Measurements from ENCODE around the gene ZNF185. TPM values are rescaled to one million over a fixed set of nuclear protein-coding genes. Genes with fewer than 3 reads are reported as not detected.

The ZNF185 gene
- total RNA-seq, 1 donor from 2014 or later, result 1.4 TPM

DNA sequence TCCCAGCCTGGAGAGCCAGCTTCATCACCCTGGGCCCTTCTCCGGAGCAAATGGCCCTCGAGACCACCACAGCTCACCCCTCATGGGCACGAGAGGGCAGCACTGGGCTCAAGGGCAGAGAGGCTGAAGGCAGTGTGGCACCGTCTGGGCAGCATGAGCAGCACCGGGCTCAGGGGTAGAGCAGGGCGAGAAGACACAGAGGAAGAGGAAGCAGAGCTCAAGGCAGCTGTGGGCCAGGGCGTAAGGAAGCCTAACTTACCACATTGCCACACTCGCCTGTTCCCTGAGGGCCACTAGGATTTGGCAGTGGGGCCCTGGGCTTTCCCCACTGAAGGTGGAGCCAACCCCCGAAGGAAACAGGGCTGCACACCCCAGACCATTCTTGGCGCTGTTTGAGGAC is 15.5 kb downstream of the ZNF185 start:
- intact Hi-C loops (cut with DNase I), result no loop called here
- DNase-seq (ENCODE audit: low spot score), result no peak

DNA sequence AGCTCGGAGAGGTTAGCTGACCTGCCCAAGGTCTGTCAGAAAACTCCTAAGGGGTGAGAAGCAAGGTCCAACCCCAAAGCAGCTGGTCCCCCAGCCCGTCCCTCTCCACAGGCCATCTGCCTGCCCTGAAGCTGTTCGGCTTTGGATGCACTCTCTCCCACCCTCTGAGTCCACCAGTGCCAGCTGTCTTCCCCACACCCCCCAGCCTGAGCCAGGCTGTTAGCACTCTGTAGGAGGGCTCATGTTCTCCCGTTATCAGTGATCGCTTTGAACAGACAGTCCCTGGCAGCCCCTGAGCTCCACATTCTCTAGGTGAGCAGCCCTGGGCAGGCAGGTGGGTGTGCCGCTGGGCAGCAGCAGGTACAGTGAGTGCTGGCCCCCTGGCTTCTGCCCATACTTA is 16.0 kb downstream of the ZNF185 start:
- no peak for DNase-seq (ENCODE audit: low spot score)
- intact Hi-C loops (cut with DNase I), result no loop called here

DNA sequence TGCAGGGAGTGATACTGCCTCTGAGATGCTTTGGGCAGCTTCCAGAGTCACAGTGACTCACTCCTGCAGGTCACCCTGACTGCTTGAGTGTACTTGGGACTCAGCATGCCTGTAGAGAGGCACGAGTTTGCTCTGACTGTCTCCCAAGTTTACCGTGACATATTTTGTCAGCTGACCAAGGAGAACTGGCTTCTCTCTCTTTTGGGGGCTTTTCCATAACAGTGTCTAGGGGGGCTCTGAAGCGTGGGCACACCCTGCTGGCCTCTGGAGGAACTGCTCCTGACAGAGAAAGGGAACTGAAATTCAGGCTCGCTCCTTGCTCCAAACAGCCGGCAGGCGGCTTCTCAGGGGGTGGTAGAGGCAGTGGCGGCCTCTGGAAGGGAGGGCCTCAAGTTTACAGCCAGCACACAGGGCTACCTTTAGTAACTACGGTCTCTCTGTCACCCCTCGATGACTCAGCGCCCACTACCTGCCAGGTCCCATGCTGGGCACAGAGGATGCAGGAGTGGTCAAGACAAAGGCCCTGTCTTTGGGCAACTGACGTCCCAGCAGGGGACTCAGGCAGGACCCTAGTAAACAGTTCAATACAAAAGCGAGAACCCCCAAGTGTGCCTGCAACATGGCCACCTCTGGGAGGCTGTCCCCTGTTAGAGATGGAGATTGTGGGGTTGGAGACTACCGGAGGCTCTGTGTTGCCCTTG is 17.8 kb downstream of the ZNF185 start:
- intact Hi-C loops (cut with DNase I), result no loop called here
- no peak for DNase-seq (ENCODE audit: low spot score)

DNA sequence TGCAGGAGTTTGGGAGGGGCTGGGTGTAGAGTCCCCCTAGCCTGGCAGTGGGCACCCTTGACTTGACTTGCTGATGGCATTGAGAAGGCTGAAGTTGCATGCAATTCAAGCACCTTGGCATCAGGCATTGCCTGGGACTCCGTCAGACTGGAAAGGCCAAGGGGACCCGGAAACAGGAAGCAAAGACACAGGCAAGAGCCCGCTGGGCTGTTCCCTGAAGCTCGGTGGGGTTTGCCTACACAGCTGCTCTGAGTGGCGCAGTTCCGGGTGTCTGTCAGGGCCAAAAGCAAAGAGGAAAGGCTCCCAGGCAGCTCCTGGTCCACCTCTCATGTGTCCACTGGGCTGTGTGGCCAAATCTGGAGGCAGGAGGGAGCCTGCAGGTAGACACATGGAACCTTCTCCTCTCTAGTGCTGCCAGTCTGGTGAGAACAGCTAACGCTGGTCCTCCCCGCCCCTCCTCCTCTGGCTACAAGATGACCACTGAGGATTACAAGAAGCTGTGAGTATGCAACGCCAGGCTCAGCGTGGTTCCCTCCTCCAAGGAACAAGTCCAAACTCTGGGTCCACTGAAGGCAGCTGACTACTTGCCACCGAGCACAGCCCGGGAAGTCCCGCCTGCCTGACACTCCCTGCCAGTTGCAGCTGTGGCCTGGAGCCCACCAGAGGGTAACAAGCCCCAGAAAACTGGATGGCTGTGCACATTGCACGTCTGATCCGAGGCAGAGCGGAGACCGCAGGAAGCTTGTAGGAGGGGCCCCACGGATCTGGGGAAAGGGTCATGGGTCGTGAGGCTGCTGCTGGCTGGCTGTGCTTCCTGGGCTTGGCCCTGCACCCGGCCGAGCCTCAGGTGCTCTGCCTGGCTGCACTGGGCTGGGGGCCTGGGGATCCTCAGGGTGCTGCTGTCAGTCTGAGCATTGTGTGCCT is 20.1 kb downstream of the ZNF185 start:
- no peak for DNase-seq (ENCODE audit: low spot score)
- intact Hi-C loops (cut with DNase I), result no loop called here

DNA sequence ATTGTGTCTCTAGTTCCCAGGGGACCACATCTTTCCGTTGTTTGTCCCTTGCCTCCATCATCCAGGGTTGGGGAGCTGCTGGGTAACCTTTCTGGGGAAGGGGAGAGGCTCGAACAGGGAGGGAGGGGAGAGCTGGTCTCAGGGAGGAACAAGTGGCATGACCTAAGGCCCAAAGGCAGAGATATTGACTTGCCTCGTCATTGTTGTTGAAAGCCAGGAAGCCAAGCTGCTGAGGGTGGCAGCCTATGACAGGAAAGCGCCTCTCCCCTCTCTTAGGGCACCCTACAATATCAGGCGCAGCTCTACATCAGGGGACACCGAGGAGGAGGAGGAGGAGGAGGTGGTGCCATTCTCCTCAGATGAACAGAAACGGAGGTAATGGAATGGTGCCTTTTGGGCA is 20.8 kb downstream of the ZNF185 start:
- intact Hi-C loops (cut with DNase I), result no loop called here
- no peak for DNase-seq (ENCODE audit: low spot score)

DNA sequence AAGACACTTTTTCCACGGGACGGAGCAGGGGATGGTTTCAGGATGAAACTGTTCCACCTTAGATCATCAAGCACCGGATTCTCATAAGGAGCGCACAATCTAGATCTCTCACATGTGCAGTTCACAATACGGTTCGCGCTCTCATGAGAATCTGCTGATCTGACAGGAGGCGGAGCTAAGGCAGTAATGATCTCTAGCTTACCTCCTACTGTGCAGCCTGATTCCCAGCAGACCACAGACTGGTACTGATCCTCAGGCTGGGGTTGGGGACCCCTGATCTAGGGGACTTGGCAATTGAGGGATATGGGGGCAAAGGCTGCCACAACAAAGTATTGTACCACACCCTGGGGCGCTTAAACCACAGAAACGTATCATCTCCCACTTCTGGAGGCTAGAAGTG is 25.7 kb downstream of the ZNF185 start:
- intact Hi-C loops (cut with DNase I), result no loop called here
- DNase-seq (ENCODE audit: low spot score), result no peak

DNA sequence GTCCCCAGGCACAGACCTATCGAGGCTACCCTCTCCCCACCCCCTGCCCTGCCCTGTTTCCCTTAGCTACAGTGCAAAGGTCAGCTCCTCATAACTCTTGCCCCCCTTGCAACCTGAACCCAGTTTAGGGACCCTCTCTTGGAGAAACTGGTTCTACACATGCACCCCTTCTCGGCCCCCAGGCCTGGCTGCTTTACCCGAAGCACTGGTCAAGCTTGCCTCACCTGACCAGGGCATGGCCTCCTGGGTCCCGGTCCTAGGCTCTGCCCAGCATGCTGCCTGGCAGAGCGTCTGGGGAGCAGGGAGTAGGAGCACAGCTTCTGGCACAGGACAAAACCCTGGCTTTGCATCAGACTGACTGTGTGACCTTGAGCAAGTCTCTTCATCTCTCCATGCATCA is 28.0 kb downstream of the ZNF185 start:
- intact Hi-C loops (cut with DNase I), result no loop called here
- no peak for DNase-seq (ENCODE audit: low spot score)

DNA sequence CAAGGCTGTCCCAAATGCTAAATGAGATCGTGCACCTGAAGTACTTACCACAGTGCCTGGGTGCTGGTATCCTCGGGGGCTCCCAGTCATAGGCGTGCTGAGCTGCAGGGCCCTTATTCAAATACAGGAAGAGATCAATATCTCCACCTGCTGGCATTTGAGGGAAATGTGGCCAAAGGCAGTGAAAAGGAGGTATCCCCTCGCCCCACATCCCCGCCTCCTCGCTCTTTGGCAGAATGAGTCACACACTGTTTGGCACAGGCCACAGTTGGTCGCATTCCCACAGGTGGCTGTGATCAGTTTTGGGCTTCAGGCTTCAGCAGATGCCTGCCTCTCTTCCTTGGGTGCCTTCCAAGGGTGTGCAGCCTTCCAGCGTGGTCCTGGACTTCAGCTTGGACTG is 28.4 kb downstream of the ZNF185 start:
- intact Hi-C loops (cut with DNase I), result no loop called here
- DNase-seq (ENCODE audit: low spot score), result no peak

DNA sequence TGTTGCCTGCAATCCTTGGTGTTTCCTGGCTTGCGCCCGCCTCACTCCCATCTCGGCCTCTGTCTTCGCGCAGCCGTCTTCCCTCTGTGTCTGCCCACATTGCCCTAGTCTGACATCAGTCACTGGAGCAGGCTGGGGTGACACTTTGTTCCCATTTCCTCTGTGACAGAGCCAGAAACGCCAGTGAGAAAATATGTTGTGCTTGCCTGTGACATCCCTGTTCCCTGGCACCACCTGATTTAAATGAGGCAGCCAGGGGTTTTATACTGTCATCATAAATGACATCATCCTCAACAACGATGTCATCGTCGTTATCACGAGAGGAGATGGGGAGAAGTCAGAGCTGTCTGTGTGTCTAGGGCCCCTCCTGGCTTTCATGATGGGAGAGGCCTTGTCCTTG is 29.1 kb downstream of the ZNF185 start:
- intact Hi-C loops (cut with DNase I), result no loop called here
- no peak for DNase-seq (ENCODE audit: low spot score)

DNA sequence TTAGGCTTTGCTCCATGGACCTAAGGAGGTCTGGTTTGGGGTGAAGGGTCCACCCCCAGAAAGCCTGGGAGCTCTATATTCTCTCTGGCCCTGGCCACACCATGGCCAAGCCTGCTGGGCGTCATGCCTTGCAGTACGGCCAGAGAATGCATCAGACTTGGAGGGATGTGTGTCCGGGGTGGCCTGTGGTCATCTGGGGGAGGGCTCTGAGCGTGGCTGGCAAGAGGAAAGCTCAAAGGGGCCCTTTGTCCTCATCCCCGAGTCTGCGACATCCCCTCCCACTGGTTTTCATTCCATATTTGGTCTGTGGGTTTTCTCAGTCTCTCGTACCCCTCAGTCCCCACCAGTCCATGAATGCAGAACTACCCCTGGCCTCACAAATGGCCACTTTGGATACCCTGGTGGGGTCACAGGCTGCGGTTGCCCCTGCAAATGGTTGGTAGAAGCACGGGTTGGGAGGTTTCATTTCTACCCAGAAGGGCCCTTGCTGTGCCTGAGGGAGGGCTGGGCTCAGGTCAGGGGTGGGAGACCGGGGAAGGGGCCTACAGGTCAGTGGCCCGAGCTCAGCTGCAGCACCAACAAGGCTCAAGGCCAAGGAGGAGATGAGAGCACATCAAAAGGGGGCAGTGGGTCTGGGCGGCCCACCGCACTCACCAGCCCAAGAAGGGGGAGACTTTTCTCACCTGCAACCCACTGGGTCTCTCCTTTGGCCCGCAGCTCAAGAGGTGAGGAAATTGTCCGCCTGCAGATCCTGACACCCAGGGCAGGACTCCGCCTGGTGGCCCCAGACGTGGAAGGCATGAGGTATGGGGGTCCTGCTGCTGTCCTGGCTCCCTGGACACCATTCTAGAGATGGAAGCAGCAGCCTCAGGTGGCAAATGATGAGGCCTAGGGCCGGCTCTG is 30.2 kb downstream of the ZNF185 start:
- intact Hi-C loops (cut with DNase I), result no loop called here
- no peak for DNase-seq (ENCODE audit: low spot score)

DNA sequence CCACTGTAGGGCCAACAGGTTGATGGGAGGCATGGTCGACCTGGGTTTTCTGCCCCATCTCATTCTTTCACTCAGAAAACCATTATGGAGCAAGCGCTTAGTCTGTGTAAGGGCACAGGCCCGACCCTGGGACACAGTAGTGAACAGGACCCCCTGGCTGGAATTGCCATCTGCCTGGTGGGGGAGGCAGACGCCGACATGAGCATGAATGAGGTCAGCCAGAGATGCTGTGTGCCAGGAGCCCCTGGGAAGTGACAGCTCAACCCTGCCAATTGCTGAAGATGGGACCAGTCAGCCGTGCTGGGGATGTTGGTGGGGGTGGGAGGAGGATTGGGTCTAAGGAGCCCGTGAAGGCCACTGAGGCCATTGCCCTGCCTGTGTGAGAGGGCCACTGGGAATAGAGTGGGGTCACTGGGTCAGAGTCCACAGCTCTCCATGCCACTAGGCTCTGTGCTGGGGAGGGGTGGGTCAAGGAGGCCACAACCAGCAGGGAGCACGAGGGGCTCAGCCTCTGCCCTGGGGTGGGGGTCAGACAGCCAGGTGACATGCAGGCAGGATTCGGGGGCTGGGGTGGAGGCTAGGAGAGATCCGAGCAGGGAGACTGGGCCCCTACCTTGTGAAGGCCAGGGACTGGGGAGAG is 31.0 kb downstream of the ZNF185 start:
- no peak for DNase-seq (ENCODE audit: low spot score)

DNA sequence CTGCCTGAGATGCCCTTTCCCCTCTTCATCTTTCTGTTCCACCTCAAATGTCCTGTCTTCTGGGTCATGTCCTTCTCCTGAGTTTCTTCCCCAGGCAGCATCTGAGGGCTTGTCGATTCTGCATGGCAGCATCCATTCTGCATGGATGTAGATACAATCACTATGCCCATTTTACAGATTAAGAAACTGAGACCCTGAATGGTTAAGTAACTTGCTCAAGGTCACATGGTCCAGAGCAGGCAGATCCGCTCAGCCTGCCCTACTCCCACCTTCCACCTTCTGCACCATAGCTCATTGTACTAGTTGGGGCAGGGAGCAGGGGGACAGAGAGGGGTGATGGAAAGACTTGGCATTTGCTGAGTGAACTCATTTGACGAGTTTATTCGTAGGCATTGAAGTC is 32.0 kb downstream of the ZNF185 start:
- DNase-seq (ENCODE audit: low spot score), result no peak
- intact Hi-C loops (cut with DNase I), result no loop called here

More for the DNA sequence above, 31.0 kb downstream of the ZNF185 start:
- intact Hi-C loops (cut with DNase I), result no loop called here

DNA sequence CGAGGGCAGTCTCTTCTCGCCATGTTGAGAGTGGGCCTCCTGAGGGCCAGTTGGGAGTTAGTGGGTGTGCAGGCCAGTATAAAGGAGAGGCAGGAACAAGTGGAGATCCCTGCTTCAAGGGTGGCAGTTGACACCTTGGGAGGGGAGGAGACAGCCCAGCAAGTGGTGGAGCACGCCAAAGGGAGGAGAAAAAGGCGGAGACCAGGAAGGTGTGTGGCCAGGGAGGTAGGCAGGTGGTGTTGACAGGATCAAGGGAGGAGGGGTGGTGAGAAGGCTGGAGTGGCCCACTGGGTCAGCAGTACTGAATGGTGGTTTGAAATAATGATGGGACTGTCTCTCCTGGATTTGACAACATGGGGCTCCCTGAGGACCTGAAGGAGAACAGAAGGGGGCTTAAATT is 32.6 kb downstream of the ZNF185 start:
- no peak for DNase-seq (ENCODE audit: low spot score)
- intact Hi-C loops (cut with DNase I), result no loop called here

DNA sequence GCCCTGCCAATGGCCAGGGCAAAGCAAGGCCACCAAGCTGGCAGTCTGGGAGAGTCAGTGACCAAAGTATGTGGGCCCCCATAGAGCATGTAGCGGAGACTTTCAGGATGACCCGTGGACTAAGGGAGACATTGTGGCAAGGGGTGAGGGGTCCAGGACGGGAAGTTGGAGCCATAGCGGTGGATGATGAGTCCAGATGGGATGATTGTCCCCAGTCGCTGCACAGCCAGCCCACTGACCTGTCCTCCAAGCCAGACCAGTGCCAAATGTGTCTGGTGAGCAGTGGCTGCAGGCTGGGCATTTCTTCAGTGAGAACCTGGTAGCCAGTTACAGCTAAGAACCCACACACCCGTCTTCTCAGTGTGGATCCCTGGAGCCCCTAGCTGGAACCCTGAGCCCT is 34.3 kb downstream of the ZNF185 start:
- intact Hi-C loops (cut with DNase I), result no loop called here
- DNase-seq (ENCODE audit: low spot score), result peak; percentile 66

DNA sequence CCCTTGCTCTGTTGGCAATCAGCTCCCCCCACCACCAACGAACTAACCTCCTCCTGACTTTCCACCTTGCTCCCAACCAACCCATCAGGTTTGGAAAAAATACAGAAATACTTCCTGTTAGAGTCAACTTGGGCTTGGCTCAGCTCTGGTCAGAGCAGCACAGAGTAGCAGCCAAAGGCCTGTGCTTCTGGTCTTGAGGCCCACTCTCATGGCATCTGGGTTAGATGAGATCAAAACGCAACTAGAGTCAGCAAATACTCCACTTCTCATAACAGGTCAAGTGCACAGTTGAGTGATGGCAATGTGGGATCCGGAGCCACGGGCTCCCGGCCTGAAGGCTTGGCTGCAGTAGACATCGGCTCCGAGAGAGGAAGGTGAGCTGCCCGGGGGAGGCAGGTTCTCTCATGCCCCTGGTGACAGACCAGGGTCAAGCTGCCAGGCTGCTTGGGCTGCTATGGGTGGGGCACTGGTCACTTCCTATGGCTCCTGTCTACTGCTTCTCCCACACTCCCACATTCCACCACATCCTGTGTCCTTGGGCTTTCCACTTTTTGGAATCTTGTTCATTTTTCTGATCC is 34.8 kb downstream of the ZNF185 start:
- intact Hi-C loops (cut with DNase I), result no loop called here
- DNase-seq (ENCODE audit: low spot score), result peak; percentile 38

DNA sequence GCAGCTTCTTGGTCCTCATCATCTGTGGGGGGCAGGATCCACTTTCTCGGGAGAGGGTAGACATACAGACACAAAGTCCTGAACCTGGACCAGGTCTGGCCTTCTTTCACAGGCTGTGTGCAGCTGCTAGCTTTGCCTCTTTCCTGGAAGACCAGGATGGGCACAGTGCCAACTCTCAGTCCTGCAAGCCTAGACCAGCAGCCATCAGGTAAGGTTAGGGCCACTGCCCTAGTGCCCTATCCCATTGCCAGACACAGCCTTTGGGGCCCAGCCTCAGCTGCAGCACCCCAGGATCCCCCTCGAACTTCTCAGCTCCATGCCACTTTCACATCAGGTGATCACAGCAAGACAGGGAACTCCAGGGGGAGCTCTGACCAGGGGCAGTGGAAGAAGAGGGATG is 38.4 kb downstream of the ZNF185 start:
- intact Hi-C loops (cut with DNase I), result no loop called here
- peak; percentile 58 for DNase-seq (ENCODE audit: low spot score)

DNA sequence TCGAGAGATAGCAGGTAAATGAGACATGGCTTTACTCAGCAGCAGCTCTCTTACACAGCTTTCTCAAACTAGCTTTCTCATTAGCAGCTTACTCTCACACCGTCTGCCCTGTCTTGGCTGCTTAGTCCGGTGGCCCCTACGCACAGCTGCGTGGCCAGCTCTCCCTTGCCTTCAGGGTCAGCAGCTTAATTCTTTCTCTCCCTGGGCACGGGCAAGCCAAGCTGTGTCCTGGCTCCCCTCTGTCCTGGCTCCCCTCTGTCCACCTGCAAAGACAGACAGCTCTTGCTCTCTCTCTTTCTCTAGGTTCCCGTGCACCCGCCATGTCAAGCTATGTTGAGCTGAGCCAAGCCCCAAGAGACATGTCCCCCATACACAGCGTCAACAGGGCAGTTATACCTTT is 39.4 kb downstream of the ZNF185 start:
- intact Hi-C loops (cut with DNase I), result no loop called here
- DNase-seq (ENCODE audit: low spot score), result peak; percentile 17

DNA sequence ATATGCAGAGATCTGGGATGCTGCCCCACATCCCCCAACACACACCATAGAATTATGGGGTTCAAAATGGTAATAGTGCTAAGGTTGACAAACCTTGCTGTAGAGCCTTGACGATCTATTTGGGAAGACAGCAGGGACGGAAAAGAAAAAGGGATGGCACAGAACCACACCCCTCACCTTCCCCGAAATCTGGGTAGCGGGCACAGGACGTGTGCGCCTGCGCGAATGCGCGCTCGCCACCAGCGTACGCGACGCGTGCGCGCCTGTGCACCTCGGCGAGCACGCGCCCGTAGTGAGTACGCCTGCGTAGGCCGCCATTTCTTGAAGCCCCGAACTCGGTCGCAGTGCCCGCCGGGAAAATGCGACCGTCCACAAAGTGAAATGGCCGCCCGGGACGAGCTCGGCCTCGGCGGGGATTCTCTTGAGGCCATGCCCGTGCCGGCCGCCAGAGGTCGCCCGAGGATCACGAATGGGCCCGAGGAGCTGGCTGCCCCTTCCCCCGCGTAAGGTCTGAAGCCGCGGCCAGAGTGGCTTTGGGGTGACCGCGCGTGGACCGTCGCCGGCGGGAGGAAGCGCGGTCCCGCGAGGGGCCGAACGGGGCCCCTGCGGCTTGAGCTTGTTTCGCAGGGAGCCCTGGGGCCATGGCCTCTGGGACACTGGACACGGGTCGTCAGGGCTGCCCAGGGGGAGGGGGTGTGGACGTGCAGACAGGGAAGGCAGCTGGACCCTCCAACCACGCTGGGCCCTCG is 43.6 kb downstream of the ZNF185 start:
- intact Hi-C loops (cut with DNase I), result no loop called here
- peak; percentile 94 for DNase-seq (ENCODE audit: low spot score)

DNA sequence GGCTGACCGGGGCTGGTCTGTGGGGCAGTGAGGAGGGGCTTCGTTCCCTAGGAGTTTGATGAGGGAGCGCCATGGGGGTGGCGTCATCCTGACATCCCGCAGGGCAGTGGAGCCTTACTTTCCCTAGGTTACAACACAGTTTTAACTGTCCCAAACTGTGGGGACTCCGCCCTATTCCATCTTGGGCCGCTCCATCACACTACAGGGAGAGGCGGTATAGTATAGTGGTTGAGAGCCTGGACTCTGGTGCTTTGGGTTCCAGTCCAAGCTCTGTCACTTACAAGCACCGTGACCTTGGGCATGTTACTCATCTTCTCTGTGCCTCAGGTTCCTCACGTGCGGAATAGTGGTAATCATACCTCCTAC is 44.2 kb downstream of the ZNF185 start:
- DNase-seq (ENCODE audit: low spot score), result no peak
- intact Hi-C loops (cut with DNase I), result no loop called here

Data from cardiac septum (tissue), 1 donor.